ENCODE data around the gene DRG2.

DNA sequence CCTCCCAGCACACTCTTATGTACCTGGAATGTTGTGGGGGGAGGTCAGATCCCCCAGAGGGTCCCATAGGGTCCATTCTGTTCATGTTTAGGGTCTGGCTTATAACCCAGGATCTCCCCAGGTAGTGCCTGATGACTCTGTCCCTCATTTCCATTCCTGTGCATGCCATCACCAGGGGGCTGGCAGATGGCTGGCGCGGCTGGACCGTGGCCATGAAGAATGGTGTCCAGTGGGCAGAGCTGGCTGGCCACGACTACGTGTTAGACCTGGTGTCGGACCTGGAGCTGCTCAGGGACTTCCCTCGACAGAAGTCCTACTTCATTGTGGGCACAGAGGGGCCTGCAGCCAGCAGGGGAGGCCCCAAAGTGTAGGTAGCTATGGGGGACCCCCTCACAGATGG is 60.8 kb downstream of the DRG2 start:
- TF ChIP-seq, protein P1, sequence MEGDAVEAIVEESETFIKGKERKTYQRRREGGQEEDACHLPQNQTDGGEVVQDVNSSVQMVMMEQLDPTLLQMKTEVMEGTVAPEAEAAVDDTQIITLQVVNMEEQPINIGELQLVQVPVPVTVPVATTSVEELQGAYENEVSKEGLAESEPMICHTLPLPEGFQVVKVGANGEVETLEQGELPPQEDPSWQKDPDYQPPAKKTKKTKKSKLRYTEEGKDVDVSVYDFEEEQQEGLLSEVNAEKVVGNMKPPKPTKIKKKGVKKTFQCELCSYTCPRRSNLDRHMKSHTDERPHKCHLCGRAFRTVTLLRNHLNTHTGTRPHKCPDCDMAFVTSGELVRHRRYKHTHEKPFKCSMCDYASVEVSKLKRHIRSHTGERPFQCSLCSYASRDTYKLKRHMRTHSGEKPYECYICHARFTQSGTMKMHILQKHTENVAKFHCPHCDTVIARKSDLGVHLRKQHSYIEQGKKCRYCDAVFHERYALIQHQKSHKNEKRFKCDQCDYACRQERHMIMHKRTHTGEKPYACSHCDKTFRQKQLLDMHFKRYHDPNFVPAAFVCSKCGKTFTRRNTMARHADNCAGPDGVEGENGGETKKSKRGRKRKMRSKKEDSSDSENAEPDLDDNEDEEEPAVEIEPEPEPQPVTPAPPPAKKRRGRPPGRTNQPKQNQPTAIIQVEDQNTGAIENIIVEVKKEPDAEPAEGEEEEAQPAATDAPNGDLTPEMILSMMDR (IDR thresholded peaks at IDR 0.05 in 4 of 5, conservative IDR thresholded peaks at IDR 0.05 in 1 of 5), result no peak
- TF ChIP-seq POLR2A (IDR thresholded peaks at IDR 0.05), result no peak

Data from gastrocnemius medialis (tissue), 4 donors.